HepG2 (cell line): ENCODE measurements around the gene NRL. TPM values are rescaled to one million over a fixed set of nuclear protein-coding genes. Genes with fewer than 3 reads are reported as not detected.

Experiments used
- ATF2 ChIP-seq: sonication (generic); formaldehyde crosslinking; IDR thresholded peaks from 2 replicates; pipeline ENCODE4 v1.4.0; 2020; ENCODE audit warnings: missing genetic modification reagents
- ISL2 ChIP-seq: sonication (generic); formaldehyde crosslinking; IDR thresholded peaks from 2 replicates; pipeline ENCODE4 v1.5.0; 2020; ENCODE audit warnings: missing genetic modification reagents
- JDP2 ChIP-seq: sonication (generic); formaldehyde crosslinking; IDR thresholded peaks from 2 replicates; pipeline ENCODE4 v1.8.1; 2022; ENCODE audit warnings: missing genetic modification reagents, borderline replicate concordance
- KAT7 ChIP-seq: IDR thresholded peaks from 2 replicates; pipeline ENCODE4 v1.6.1; 2018; ENCODE audit warnings: borderline replicate concordance, missing compliant biosample characterization
- KDM1A ChIP-seq: IDR thresholded peaks from 2 replicates; pipeline ENCODE4 v1.6.1; 2016; ENCODE audit warnings: missing compliant biosample characterization
- MED13 ChIP-seq: sonication (generic); formaldehyde crosslinking; IDR thresholded peaks from 2 replicates; pipeline ENCODE4 v1.5.0; 2020; ENCODE audit warnings: missing genetic modification reagents
- NFYB ChIP-seq: sonication (generic); formaldehyde crosslinking; IDR thresholded peaks from 2 replicates; pipeline ENCODE4 v1.4.0; 2020; ENCODE audit warnings: missing genetic modification reagents
- SAP130 ChIP-seq: IDR thresholded peaks from 2 replicates; pipeline ENCODE4 v1.6.1; 2016; ENCODE audit warnings: low read depth
- STAG1 ChIP-seq: sonication (generic); formaldehyde crosslinking; IDR thresholded peaks from 2 replicates; pipeline ENCODE4 v1.4.0; 2020; ENCODE audit warnings: missing genetic modification reagents
- ZBTB1 ChIP-seq: sonication (generic); formaldehyde crosslinking; IDR thresholded peaks from 2 replicates; pipeline ENCODE4 v1.4.0; 2020; ENCODE audit warnings: missing genetic modification reagents, borderline replicate concordance
- ZNF142 ChIP-seq: sonication (generic); formaldehyde crosslinking; IDR thresholded peaks from 2 replicates; pipeline ENCODE4 v1.4.0; 2020; ENCODE audit warnings: missing genetic modification reagents
- ZNF318 ChIP-seq: sonication (generic); formaldehyde crosslinking; IDR thresholded peaks from 2 replicates; pipeline ENCODE4 v1.4.0; 2020; ENCODE audit warnings: mild to moderate bottlenecking, missing genetic modification reagents
- ZNF580 ChIP-seq: IDR thresholded peaks from 2 replicates; pipeline ENCODE4 v1.6.1; 2016; ENCODE audit warnings: low read depth, borderline replicate concordance
- polyA plus RNA-seq, 8 experiments: library from polyadenylated mRNA; depleted of rRNA in 3 of 8; stranded (reverse) in 7 of 8; unstranded in 1 of 8; fragments of >200 nt; fragmentation: Illumina TruSeq in 4 of 8; extraction: Trizol in 4 of 8; gene quantifications; 2 replicates each; pipeline versions ENCODE4 v1.2.1 to v1.2.3, GENCODE V29; 2011 to 2016; ENCODE audit warnings: low read depth in 4 of 8, missing spikeins in 1 of 8, mixed read lengths in 1 of 8; ENCODE audit not compliant: insufficient read depth in 1 of 8
- total RNA-seq, 5 experiments: library from RNA; depleted of rRNA; stranded (reverse); fragments of >200 nt; fragmentation: Illumina TruSeq; extraction: Trizol; gene quantifications; 2 replicates each; pipeline ENCODE4 v1.2.3, GENCODE V29; 2016; ENCODE audit warnings: low read depth in 1 of 5

The NRL gene
- total and polyA plus RNA-seq, 2 of the 13 experiments (the other 11 are each of a cell fraction or from before 2014, with no cell fraction given): 2.5 to 4.7 TPM

- no peak; the same call in 1 of the 2 replicates for TF ChIP-seq MED13
- TF ChIP-seq NFYB: peak; percentile 90
- peak; percentile 74 for TF ChIP-seq ISL2 (CRISPR knock-in tag)
- no peak for TF ChIP-seq JDP2 (CRISPR knock-in tag)
- peak; percentile 100 for TF ChIP-seq SAP130 (CRISPR knock-in tag)
- TF ChIP-seq ZNF142 (CRISPR knock-in tag): peak; percentile 75; the same call in 1 of the 2 replicates
- peak; percentile 92 for TF ChIP-seq KDM1A (CRISPR knock-in tag)
- peak; percentile 100; the same call in 1 of the 2 replicates for TF ChIP-seq ZNF580 (CRISPR knock-in tag)
- TF ChIP-seq ZBTB1 (CRISPR knock-in tag): peak; percentile 62; the same call in 1 of the 2 replicates
- TF ChIP-seq STAG1 (CRISPR knock-in tag): no peak; the same call in none of the 2 replicates
- peak; percentile 98 for TF ChIP-seq ZNF318
- TF ChIP-seq KAT7 (CRISPR knock-in tag): peak; percentile 97
- peak; percentile 96 for TF ChIP-seq ATF2
These were observed 19.3 kb downstream of the NRL start (continued) for GRCh38 chr14:24095271-24096068.
